ENCODE data around the gene SECTM1.
A peak's percentile ranks its signal among the peaks of the same experiment; 100 is the strongest.
"Not testable (repeated sequence)": the region's sequence is repeated elsewhere in the genome, so short reads cannot be mapped to it uniquely, and the experiment has no call there.

Gene SECTM1

DNA sequence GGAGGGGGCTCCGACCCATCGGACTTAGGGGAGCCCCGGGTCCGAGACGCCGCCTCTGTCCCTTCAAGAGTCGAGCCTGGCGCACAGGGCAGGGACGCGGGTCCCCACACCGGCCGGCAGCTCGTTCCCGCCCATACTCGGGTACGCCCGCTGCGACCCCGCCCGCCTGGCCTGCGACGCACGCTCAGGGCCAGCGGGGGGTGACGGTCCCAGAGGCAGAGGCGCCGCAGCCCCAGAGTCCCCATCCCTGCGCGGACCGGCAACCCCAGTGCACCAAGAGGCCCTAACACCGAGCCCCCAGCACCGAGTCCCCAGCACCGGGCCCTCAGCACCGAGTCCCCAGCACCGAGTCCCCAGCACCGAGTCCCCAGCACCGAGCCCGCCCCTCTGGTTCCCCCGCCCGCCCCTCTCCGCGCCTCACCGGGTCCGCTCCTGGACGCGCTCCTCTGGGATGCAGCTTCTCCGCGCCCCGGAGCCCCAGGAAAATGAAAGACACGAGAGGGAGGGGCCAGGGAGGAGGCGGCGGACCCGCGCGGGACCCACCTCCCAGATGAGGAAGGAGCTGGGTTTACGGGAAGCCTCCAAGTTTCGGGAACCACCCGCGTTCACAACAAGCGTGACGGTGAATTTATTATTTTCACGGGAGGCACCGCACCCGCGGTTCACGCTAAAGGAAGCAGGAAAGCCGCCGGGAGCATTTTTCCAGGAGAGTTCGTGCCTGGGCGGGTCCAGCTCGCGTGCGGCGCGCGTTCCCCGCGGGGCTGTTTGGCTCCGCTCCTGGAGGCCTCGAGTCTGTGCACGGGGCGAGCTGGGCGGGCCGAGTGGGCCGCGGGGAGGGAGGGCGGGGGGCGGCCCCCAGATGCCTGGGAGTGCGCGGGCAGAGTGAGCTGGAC lies at the start of gene SECTM1:
Gene SECTM1 (minus strand): TSS at position 488 of the 893 bp plus-strand sequence. CDS start 6,526 bp downstream, outside the sequence.
- DNase-seq = peak; percentile 74

GRCh38 chr17:82382933-82383255 lies 49.3 kb upstream of the SECTM1 start:
- DNase-seq = no peak

- DNase-seq = not testable (repeated sequence)
These were observed 48.8 kb upstream of the SECTM1 start for GRCh38 chr17:82382220-82382932.

GRCh38 chr17:82381703-82382009 lies 48.1 kb upstream of the SECTM1 start:
- not testable (repeated sequence) for DNase-seq

DNA sequence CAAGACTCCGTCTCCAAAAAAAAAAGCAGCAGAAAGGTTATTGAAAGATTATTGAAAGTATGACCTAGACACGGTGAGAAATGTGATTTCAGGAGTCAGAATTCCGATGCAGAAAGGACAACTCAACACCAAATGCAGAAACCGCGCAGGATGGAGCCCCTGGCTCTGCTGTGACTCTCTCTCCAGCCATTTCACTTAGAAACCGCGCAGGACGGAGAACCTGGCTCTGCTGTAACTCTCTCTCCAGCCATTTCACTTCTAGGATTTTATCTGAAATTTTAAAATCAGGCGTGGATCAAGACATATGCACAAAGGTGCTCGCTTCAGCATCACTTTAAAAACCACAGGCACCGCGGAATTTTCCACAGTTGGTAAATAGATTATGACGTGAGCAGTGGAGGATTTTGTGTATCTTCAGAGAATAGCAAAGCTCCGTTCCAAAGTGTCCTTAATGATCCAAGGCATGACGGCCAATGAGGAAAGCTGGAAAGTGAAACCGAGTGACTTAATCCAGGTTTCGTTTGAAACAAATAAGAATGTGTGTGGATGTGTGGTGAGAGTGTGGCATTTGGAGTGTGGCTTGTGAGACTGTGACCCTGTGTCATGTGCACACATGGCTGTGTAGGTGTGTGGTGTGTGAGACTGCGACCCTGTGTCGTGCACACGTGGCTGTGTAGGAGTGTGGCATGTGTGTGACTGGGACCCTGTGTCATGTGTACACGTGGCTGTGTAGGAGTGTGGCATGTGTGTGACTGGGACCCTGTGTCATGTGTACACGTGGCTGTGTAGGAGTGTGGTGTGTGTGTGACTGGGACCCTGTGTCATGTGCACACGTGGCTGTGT lies 47.5 kb upstream of the SECTM1 start:
- no peak for DNase-seq

GRCh38 chr17:82378741-82379021 lies 45.1 kb upstream of the SECTM1 start:
- no peak for DNase-seq

DNA sequence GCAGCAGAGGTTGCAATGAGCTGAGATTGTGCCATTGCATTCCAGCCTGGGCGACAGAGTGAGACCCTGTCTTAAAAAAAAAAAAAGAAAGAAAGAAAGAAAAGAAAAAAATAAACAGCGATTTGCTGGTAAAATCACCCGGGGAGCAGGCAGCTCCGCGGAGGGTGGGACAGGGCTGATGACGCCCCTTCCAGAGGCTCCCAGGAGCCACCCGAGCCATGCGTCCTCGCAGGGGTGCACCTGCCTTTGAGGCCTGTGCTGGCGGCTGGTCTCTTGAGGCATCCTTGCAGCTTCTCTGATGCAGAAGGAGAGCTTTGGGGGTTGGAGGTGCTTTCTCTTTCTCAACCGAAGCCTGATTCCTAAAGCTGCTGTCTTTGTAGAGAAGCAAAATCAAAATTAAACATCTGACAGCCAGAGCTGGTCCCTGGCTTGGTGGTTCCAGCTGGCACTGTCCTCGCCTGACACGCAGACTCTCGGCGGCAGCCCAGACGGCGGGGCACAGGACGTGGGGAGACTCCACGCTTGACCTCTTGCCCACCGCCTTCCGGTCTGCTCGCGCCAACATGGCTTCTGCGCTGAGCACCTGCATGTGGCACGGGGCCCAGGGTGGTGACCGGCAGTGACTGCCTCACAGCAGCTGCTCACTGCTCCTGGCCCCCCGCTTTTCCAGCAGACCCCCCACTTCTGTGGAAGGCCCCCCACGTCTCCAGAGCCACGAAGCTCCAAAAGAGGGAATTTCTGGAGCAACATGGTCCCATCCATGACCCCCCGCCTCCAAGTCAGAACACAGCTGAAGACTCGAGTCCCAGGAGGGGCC lies 44.6 kb upstream of the SECTM1 start:
- no peak for DNase-seq

DNA sequence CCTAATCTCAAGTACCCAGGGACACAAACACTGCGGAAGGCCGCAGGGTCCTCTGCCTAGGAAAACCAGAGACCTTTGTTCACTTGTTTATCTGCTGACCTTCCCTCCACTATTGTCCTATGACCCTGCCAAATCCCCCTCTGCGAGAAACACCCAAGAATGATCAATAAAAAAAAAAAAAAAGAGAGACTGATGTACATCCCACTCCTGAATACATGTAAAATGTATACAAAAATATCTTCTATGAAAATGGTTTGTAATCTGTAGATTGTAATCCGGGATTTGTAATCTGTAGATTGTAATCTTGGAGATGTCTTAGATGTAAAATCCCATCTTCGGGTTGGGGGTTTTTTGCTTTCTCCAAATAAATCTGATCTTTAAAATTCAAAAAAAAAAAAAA lies 43.7 kb upstream of the SECTM1 start:
- DNase-seq = not testable (repeated sequence)

- no peak for DNase-seq
These were observed 42.6 kb upstream of the SECTM1 start for GRCh38 chr17:82376042-82376730.

DNA sequence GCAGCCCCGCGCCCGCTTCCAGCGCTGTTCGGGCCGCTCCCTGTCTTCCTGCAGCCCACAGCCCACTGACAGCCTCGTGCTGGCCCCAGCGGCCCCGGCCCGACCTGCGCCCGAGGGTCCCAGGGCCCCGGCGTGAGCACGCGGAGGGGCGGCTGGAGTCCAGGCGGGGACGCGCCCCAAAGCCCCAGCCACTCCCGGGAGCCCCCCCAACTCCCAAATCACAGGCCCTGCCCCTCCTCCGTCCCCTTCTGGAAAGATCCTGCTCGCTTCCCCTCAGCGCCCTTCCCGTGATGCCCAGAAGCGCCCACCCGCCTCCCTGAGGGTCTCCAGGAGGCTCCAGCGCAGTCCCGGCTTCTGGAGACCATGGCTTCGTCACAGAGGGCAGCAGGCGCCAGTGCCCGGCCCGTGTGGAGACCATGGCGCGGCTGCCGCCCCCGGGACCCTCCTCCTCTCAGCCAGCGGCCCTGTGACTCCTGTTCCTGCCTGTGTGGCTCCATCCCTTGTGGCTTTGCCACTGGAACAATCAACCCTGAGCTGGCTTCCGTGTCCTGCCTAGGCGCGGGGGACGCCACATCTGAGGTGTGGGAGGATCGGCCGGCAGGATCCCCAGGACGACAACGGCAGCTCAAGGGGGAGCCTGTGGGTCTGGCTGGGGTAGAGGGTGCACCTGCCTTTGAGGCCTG lies 41.9 kb upstream of the SECTM1 start:
- no peak for DNase-seq

GRCh38 chr17:82374626-82375331 lies 41.2 kb upstream of the SECTM1 start:
- DNase-seq = no peak

DNA sequence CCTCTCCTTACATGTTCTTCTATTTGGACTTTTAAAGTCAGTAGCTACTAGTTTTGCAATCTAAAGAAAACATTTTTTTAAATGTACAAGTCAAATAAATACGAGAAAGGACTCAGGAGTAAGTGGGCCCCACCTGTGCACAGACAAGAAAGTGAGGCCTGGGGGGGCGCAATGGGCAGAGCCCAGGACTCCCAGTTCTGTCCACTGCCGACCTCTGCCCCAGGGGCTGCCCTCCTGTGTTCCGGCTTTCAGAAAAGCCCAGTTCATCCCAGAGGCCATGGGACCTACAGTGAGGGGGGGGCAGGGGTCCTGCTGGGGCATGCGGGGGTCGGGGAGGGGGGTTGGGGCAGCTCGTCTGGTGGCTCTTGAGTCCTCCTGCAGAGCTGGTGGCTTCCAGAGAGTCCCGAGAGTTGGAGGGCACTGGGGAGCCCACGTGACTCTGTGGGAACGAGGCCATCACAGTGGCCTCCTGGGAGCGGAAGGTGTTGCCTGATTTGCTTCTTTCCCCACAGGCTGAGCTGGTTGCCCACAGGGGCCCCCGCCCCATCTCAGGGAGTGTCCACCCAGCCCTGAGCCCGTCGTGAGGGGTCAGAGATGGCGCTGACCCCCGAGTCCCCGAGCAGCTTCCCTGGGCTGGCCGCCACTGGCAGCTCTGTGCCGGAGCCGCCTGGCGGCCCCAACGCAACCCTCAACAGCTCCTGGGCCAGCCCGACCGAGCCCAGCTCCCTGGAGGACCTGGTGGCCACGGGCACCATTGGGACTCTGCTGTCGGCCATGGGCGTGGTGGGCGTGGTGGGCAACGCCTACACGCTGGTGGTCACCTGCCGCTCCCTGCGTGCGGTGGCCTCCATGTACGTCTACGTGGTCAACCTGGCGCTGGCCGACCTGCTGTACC lies 40.4 kb upstream of the SECTM1 start:
- no peak for DNase-seq

- DNase-seq = not testable (repeated sequence)
These were observed 39.5 kb upstream of the SECTM1 start for GRCh38 chr17:82373072-82373452.

GRCh38 chr17:82372249-82373071 lies 38.9 kb upstream of the SECTM1 start:
- DNase-seq = peak; percentile 60

- peak; percentile 61 for DNase-seq
These were observed 38.0 kb upstream of the SECTM1 start, which contains the start of gene UTS2R for GRCh38 chr17:82371333-82372248. TSS of gene UTS2R (plus strand) at chr17:82371765. CDS start at chr17:82374325, 2,560 bp downstream.

- peak; percentile 48 for DNase-seq
These were observed 37.1 kb upstream of the SECTM1 start for GRCh38 chr17:82370471-82371332.

DNA sequence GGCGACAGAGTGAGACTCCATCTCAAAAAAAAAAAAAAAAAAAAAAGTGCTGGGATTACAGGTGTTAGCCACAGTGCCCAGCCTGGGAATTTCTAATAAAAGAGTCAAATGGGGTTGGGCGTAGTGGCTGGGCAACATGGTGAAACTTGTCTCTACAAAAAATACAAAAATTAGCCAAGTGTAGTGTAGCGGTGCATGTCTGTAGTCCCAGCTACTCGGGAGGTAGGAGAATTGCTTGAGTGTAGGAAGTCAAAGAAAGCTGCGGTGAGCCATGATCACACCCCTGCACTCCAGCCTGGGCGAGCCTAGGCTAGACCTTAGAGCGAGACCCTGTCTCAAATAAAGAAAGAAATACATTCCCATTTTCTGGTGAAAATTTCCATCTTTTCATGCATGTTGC lies 35.6 kb upstream of the SECTM1 start:
- DNase-seq = no peak
